HG03103 (cell line): ENCODE results near the gene SLC7A8.

ENCODE experiments used
- ATAC-seq: cut with Tn5 transposase; IDR thresholded peaks from one replicate; pipeline ENCODE4 v1.9.1; 2021; ENCODE audit warnings: low read depth; ENCODE audit not compliant: unreplicated experiment

Gene SLC7A8

DNA sequence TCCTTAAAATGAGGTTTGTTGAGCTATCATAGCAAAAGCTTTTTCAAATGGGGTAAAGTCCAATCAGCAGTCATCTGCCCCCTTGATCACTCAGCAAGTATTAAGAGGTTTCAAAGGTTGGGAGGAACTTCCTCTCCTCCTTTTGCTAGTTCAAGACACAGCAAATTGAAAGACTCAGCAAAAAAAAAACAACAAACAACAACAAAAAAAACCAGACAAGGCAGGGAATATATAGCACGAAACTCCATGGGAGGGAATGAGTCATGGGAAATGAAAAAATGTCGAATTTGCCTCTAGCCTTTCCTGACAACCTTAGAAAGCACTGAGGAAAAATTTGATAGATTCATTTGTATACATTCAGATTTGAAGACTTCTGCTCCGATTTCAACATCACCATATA is 1.6 kb upstream of the SLC7A8 start:
- ATAC-seq: no peak

DNA sequence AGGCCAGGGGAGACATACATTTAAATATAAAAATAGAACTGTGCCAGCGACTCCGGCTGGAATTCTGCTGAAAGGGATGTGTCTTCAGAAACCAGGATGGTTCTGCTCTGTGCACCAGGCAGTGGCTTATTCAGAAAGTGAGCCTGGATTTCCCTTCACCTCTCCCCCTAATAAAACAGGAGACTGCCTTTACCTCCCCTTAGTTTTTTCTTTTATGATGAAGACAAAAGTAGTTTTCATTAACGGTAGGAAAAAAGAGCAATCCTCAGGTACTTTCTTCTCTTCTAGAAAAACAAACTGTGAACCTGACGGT is 346 bp downstream of the SLC7A8 start:
- ATAC-seq: no peak

DNA sequence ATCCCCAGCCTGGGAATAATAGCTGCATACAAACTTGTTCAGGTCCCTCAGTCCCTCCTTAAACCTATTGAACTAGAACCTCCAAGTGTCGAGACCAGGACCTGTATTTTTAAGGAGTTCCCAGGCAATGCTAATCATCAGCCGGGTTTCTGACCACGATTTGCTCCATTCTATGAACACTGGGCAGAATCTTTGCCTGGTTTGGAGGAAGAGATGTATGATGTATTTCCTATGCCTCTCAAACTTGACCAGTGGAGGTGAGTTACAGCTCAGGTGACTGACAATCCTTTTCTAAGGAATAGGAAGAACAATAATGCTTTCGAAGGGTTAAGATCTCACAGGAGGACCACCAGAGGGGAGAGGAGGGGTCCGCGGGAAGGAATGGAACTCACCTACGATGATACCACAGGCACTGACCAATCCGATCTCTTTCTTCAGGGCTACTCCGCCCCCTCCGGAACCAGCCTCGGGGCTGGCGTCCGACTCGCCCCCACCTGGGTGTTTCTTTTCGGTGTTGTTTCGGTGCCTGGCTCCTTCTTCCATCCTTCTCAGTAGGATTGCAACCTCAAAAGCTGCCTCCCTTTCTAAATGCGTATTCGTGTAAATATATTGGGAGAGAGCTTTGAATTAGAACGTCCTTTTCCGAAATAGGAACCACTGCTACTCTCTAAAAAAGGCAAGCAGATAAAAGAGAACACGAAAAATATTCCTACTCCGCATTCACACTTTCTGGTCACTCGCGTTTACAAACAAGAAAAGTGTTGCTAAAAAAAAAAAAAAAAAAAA is 895 bp downstream of the SLC7A8 start:
- ATAC-seq: no peak

DNA sequence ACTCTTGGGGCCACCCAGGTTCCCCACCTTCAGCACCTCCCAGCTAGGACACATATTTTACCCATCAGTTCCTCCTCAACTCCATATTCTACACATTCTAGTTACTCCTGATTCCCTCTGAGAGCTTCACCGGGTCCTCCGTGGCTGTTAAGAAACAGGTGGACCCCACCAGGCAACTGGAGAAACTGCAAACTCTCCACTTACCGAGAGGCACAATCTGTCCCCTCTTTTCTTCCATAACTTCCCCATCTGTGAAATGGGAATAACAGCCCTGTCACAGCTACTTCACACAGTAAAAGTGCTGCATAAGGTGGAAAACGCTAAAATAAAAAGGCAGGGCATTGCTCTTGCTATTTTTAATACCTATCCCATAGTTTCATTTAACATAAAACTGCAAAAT is 1.5 kb downstream of the SLC7A8 start:
- no peak for ATAC-seq

DNA sequence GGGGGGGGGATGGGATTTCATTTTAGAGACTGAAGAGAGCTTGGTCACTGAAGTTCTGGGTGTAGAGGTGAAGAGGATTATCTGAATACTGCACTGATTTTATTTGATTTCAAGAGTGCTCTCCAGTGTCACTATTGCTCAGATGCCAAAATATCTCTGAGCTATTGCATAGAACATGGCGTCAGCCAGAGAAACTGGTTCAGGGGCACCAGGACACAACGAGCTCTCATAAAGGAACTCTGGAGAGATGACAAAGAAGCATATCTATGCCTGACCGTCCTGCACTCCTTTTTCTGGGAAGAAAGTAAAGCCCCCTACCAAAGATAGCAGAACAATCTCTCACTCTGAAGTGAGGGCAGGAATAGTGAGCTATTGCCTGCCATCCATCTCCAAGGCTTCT is 2.0 kb downstream of the SLC7A8 start:
- no peak for ATAC-seq

DNA sequence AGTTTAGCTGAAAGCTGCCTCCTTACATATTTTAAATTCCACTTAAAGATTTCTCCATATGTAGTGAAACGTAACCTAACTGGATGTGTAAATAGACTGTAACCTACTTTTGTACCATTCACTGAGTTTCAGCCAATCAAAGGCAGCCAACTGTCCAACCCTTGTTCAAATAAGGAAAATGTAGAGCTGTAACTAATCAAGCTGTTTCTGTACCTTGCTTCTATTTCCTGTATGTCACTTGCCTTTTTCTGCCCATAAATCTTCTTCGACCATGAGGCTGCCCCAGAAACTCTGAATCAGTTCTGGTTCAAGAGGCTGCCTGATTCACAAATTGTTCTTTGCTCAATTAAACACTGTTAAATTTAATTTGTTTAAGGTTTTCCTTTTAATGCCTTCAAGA is 6.3 kb downstream of the SLC7A8 start:
- ATAC-seq: no peak

DNA sequence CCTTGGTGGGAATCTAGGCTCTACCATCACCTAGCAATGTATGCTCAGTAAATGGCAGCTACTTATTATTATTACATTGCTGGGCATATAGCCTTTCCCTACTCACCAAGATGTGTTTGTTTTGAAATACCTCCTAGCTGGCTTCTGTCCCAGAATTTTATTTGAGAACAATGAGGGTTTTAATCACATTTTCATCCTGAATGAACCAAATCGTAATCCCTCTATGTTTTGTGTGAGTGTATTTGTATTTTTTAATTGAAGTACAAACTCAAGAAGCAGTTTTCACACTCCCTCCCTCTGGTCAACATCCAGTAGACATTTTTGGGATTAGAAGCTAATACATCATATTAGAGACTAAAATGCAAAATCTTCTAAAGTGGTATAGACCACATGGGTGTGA is 7.6 kb downstream of the SLC7A8 start:
- ATAC-seq: no peak

DNA sequence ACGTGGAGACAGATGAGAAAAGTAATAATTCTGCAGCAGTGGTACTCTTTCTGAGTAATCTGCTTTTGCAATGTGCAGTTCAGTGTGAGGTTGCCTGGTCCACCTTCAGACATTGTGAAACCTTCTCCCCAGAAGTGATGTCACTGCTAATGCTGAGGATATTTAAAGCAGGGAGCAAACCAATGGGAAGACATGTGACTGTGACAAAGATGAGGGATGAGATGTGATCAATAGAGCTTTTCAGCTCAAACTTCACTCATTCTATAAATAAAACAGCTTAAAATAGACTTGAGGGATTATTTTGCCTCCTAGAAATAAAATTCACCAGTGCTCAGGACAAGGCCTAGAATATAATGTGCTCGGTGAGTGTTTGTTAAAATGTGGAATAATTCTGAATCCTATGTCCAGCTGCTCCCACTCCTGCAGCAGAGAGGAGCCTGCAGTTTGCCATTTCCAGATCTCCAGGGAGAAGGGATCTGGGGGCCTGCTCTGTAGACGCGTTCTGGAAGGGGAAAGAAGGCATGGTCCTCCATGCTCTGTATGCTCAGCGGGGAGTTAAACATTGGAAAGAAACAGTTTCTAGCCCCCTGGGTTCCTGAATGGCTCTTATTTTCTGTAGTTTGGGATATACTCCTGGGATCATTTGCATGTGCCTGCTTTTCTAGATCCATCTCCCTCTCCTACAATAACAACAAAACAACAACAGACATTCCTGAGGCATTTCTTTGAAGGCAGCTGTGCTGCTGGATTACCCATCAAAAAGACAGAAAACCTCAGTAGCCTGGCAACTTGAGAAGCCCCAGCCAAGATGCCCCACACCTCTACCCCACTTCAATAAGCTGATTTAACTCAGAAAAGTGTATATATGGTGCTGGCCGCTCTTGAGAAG is 8.9 kb downstream of the SLC7A8 start:
- ATAC-seq: no peak

DNA sequence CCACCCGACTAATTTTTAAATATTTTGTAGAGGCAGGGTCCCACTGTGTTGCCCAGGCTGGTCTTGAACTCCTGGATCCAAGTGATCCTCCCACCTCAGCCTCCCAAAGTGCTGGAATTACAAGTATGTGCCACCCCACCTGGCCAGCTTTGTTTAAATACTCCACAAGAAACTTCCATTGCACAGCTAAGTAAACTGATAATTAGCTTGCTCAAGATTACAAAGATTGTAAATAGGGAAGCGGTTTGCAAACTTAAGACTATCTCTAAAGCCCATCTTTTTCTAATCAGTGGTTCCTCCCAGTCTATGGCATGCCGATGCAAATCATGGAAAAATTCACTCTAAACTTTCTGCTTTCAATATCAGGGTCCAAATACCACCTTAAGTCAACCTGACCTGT is 9.7 kb downstream of the SLC7A8 start:
- no peak for ATAC-seq

DNA sequence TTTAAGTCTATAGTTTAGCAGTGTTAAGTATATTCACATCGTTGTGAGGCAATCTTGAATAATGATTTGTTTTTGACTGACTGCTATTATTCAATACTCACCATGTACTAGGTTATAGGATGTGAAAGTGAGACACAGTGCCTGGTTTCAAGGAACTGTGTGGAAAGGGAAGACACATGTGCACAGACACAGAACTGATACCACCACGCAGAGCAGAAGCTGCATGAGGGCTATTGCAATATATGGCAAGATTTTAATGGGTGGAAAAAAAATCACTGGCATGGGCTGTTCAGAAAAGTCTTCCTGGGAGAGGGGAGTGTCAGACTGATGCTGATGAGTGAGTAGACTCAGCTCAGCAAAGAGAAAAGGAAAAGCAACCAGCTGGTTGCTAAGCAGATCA is 10.4 kb downstream of the SLC7A8 start:
- no peak for ATAC-seq

DNA sequence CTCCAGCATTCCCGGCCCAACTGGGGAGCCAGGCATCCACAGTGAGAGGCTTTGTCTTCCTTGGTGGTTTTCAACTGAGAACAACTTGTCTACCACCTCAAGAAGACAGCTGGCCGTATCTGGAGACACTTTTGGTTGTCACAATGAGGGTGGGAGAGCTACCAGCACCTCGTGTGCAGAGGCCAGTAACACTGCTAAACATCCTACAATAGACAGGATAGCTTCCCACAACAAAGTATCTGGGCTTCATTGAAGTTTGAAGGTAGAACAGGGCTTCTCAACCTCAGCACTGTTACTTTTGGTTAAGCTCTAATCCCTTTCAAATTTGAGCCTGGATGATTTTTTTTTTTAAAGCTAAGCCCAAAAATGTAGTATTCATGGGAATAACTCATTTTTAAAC is 10.9 kb downstream of the SLC7A8 start:
- ATAC-seq: no peak

DNA sequence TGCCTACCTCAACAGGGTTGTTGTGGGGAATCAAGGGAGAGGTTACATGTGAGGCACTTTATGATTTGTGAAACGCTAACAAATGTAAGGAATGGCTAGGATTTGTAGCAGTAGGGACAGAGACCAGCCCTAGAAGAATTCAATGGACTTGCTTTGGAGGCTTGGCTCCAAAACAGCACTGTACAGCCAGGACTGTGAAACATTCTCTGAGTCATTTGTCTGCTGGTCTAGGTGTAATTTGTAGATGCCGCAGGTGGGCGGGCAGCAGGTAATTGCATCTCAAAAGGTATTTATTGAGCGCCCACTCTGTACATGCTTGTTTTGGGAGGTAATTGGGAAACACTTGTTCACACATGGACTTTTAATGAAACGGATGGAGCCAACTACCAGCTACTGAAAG is 11.4 kb downstream of the SLC7A8 start:
- ATAC-seq: no peak

DNA sequence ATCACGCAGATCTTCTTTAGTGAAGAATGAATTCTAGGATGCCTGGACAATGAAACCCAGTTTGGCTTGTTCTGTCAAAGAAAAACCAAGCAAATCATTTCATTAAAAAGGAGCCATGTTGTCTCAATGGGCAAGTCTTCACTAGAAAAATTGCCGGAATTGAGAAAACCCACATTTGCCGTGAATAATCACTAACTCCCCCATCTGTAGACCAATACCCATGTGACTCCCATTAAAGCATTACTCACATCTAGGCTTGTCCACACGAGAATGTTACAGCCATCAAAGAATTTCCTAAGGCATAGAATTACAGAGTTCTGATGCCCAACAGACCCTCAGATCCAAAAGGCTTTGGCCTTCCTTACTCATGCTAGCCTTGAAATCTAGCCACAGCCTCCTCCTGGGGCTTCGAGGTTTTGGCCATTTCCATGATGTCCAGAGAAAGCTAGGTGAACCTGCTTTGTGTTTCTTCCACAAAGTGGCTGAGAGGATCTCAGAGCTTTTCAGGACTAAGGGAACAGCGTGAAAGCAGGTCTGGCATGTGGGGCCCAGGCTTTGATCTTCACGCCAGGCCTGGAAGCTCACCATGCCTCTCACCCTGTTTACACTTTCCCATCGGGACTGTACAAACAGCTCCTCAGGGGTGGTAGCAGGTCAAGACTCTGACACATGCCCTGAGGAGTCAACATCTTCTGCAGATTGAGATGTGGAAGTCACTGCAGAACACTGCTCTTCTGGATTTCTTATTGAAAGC is 12.1 kb downstream of the SLC7A8 start:
- no peak for ATAC-seq

DNA sequence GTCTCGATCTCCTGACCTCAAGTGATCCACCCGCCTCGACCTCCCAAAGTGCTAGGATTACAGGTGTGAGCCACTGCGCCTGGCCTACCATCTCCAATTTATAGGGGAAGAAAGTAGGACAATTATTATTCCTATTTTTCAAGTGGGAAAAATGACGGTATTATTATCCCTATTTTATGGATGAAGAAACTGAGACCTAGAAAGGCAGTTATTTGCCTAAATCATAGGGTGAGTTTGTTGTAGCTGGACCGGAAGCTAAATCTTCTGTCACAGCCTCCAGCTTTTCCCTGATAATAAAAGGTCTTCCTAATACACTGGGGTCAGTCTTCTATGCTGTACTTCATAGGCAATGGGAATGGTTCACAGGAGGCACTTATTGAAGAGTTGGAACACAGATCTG is 13.8 kb downstream of the SLC7A8 start:
- ATAC-seq: no peak

DNA sequence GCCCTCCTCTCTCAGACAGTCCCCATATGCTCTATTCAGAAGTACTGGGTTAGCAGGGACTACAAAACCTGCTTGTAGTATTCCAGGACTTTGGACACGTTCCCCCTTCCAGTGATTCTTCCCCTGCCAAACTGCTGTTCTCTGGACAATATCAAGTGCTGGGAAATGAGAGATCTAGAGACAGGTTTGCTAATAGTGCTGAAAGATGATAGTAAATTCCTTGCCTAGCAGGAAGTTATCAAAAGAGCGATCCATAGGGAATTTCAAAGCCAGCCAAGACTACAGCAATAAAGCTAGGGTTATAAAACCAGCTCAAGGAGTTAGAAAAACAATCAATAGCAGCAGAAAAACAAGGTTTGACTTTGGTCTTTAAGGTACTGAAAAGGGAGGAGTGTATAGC is 15.2 kb downstream of the SLC7A8 start:
- ATAC-seq: no peak

DNA sequence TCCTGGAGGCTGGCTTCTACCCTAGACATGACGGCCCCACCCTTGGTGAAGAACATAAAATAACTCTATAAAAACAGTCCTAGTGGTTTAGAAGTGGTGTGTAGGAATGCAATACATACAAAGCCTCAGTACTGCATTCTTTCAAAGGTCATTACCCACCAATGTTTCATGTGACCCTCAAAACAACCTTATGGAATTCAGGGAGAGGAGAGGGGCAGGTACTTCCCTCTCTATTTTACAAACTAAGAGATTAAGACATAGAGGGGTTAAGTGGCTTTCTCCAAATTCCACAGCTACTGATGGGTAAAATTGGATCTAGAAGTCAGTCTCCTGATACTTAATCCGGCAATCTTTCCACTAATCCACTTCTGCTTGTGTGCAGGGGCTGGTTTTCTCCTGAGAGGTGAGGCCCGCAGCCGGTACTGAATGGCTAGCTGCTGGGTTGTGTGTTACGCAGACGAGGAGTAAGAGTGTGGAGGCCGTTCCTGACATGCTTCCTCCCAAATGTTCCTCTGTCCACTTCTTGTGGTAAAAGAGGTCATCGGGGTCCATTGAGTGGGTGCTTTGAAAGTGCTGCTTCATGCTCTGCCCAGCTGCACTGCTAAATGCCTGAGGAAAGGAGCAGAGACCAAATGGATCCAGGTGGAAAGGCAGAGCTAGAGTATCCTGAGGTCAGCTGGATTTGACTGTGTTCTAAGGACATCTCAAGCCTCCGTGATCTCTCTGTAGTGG is 16.2 kb downstream of the SLC7A8 start:
- no peak for ATAC-seq

DNA sequence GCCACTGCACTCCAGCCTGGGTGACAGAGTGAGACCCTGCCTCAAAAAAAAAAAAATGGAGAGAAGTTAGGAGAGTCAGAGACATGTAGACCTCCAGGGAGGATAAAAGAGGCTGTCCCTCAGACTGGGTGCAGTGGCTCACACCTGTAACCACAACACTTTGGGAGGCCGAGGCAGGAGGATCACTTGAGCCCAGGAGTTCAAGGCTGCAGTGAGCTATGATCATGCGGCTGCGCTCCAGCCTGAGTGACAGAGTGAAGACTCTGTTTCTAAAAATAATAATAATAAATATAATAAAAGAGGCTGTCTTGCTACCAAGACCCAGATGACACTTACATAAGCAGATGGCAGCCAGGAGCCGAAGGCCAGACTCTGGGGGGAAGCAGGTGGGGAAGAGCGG is 18.5 kb downstream of the SLC7A8 start:
- no peak for ATAC-seq

DNA sequence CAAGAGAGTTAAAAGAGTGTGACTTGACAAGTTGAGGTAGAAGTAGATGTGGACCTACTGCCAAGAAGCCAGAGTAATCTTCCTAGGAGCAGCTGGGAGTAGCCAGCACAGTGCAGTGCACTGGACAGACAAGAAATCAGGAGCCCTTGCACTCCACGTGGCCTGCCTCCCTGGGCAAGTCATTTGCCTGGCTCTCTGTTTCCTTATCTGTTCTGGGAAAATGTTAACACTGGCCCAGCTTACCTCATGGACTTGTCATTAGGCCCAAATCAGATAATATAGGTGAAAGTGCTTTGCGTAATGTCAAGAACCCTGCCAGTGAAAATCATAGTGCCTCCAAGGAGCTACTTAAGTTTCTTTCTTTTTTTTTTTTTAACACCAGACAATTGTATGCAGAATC is 19.2 kb downstream of the SLC7A8 start:
- no peak for ATAC-seq

DNA sequence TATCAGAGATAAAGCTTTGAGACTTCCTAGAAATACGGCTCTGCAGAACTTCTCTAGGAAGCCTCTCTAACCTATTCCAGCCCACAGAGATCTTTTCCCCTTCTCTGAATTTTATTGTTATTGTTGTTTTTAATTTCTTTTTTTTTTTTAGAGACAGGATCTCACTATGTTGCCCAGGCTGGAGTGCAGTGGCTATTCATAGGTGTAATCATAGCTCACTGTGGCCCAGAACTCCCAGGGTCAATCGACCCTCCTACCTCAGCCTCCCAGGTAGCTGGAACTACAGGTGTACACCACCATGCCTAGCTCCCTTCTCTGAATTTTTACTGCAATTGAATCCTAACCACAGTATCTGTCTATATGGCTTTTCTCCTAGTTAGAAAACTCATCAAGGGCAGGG is 19.6 kb downstream of the SLC7A8 start:
- no peak for ATAC-seq

DNA sequence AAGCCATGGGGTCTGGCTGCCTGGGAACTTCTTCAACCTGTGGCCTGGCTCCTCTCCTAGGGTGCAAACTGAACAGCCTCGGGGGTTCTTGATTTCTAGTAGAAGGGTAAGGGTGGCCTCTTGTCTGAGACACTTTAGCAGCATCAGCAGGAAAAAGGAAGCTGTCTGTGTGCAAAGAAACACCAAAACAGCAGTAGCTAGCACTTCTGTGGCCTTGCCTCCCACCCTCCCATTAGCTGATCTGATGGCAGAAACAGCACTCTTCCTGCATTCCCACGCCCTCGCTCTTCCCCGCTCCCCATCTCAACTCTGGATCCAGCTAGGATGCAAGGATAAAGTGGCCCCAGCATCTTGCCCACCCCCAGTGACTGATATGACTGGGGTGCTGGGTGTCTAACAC is 20.7 kb downstream of the SLC7A8 start:
- ATAC-seq: no peak

DNA sequence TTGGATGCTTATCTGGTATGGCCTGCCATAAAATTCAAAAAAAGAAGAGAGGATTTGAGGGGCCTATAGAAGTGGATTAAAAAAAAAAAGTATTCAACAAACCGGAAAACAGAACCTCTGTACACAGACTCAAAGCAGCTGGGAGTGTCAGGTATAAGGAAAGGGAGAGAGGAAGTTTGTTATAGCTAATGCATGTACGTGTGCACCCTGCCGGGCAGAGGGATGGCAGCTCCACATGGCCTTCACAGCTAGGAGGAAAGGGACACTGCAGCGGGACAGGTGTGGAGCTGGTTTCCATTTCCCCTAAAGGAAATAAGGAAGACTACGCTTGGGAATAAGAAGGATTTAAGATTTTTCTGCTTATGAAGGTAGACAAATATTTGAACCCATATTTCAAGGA is 21.5 kb downstream of the SLC7A8 start:
- no peak for ATAC-seq
